Uterine smooth muscle cell (primary cell): ENCODE data around the gene ZBTB18. TPM values are rescaled to one million over a fixed set of nuclear protein-coding genes. Genes with fewer than 3 reads are reported as not detected.

ENCODE experiments used
- total RNA-seq: library from RNA; depleted of rRNA; stranded (reverse); fragments of >200 nt; gene quantifications from 2 replicates; pipeline ENCODE4 v1.2.3, GENCODE V29; 2014

Gene ZBTB18
- 14.4 and 14.5 TPM in 2 replicates for total RNA-seq

GRCh38 chr1:244050835-244051444, at the start of gene ZBTB18:
Gene ZBTB18 (plus strand): TSS chr1:244051283. CDS start chr1:244051432, 149 bp downstream.

Other genes starting within 250 kb of the ZBTB18 start
- gene AKT3, start 201.0 kb upstream of the ZBTB18 start, total RNA-seq, result 46.9 and 66.9 TPM in 2 replicates